Measurements from ENCODE around the gene ALPK3.

- no peak for TF ChIP-seq SP1 (IDR thresholded peaks at IDR 0.05)
- TF ChIP-seq SUZ12 (IDR thresholded peaks at IDR 0.05), result no peak
- no peak for TF ChIP-seq FOXK2 (IDR thresholded peaks at IDR 0.05)
- TF ChIP-seq ELF4 (IDR thresholded peaks at IDR 0.05), result no peak
- no peak for TF ChIP-seq TARDBP (IDR thresholded peaks at IDR 0.05)
- TF ChIP-seq BHLHE40 (IDR thresholded peaks at IDR 0.05; ENCODE audit: borderline replicate concordance), result no peak
Observed at GRCh38 chr15:84889313-84889990, 72.3 kb downstream of the ALPK3 start.
